ENCODE measurements around the gene COL4A2. TPM values are rescaled to one million over a fixed set of nuclear protein-coding genes. Genes with fewer than 3 reads are reported as not detected.

The COL4A2 gene
- total RNA-seq, 1 experiment from 2014 or later: 262 TPM

DNA sequence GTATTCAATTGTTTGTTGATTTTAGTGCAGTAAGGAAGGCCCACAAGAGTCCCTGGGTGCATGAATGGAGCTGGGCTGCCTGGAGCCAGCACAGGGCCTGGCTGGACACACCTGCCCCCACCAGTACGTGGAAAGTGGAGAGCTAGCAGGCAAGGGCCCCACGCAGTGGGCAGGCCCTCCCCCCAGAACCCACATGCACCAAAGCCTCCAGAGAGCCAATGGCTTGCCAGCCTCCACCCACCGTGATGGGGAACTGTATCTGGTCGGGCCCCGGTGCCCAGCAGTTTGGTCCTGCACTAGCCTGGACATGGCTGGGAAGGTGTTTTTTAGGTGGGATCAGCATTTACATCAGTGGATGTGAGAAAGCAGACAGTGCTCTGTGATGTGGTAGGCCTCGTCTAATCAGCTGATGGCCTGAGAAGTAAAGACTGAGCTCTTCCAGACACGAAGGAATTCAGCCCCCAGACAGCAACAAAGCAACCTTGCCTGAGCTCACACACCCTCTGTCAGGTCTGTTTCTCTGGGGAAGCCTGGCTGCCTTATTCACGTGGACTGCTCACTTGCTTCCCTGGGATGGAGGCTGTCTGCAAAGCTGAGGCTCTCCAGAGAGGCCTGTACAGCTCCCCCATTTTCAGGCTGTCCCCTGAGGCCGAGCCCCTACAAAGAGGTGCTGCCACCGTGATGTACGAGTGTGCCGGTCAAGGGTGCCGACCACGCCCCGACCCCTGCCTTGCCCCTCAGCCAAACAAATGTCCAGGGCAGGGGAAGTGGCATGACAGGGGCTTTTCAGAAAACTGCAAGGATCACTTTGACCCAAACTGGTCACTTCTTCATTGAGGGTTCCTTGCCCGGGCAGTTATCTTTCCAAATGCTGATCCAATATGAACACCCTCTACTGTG, 226.9 kb downstream of the COL4A2 start:
- DNase-seq (ENCODE audit: low read depth): no peak

DNA sequence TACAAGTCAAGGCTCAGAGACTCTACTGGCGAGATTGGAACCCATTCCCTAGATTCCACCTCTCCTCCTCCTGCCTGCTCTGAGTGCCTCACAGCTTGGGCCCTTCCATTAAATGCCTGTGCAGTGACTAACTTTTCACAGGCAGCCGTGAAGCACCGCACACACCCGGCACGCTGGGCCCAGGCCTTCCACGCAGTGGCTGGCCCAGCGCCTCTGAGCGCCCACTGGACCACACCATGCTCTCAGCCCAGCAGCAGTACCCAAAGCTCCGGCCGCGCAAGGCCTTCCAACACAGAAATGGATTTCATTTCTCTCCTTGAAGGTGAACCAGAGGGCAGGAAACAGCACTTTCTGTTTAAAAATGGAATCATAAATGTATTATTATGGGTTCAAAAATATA, 228.4 kb downstream of the COL4A2 start:
- no peak for DNase-seq (ENCODE audit: low read depth)

DNA sequence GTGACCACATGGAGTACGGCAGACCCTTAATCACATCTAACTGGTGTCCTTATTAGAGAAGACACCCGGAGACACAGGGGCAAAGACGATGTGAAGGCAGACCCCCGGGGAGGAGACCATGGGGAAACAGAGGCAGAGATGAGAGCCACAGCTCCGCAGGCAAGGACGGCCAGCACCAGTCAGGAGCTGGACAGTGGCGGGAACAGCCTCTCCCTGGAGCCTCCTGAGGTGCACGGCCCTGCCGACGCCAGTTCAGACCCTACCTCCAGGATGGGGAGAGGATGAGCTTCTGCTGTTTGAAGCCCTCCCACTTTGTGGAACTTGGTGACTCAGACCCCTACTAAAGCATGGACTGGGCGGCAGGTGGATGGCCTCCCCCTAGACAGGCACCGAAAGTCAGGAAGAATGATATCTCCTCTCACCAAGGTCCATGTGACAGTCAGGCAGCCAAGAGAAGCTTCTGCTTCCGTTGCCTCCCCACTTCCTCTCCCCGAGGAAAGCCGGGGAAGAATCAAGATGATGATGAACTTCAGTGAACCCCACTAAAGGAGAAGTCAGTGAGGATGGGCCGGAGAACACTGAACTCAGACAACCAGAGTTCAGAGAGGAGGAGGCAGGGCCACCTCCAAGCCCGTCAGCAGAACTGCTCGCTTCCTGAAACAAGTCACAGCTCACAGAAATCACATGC, 229.1 kb downstream of the COL4A2 start:
- no peak for DNase-seq (ENCODE audit: low read depth)

DNA sequence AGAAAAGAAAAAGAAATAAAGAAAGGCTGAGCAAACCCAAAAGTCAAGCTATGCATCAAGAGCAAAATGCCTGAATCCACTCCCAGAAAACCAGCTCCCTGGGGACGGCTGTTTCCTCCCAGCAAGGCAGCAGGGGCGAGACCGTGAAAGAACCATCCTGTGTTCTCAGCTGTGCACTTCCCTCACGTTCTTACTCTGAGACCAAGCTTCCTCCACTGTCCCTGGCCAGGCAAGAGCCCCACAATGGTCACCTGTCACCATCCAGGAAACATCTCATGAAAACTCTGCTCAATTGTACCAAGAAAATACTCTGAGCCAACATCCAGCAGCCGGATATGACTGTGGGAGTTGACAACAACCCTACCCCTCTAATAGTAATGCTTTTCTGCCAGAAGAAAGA, 231.5 kb downstream of the COL4A2 start:
- DNase-seq (ENCODE audit: low read depth): no peak

DNA sequence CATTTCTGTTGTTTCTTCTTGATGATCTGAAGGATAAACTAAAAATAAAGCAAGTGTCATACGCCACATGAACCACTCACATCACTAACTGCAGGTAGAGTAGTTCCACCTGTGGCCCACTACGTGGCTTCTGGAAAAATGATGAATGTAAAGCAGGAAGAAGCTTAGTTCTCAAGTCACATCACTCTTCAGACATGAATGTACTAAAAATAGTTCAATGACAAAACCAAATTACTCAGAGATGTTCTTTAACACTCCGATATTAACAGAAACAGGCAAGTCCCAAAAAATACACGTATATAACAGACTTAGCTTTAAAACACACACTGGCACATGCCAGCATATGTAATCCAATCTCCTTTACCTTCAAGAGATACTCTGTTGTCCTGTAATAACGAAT, 232.8 kb downstream of the COL4A2 start:
- no peak for DNase-seq (ENCODE audit: low read depth)

DNA sequence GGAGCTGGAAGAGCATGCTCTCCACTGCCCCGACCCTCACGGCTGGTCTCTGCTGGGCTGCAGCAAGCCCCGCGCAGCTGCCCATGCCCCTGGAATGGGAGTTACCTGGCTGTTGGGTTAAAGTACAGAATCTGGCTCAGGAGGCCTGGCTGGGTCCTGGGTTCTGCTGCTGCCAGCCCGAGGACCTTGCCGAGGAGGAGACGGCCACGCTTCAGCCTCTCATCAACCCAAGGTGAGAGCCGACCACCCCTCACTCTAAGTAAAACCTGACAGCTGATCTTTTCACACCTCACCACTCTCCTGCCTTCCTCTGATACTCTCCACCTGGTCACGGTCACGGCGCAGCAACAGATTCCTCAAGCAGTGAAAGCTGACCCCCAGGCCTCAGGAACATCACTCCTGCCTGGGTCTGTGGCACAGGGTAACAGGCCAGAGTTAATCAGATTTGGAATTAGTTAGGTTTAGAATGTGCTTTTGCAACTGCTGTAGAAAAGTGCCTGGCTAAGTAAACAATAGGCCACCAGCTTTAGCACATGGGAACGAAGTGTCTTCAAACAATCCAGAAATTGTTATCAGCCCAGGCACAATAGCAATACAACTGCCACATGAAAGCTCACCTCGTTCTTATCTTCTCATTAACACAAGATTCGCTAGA, 233.9 kb downstream of the COL4A2 start:
- no peak for DNase-seq (ENCODE audit: low read depth)

DNA sequence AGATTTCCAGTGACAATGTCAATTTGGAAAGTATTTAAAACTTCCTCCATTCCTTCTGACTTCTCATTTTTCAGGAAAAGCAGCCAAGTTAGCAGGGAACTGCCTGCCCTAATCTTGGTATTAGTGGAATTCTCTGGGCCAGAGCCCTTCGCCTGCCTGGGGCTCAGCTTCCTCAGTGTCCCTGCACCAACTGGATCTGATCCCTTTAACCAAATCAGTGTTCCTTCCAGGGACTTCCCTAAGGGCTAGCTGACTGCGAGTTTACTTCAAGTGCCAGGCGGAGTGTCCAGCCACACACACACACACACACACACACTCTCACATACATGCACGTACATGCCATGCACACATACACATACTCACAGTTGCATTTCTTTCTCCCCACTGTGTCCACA, 234.4 kb downstream of the COL4A2 start:
- no peak for DNase-seq (ENCODE audit: low read depth)

DNA sequence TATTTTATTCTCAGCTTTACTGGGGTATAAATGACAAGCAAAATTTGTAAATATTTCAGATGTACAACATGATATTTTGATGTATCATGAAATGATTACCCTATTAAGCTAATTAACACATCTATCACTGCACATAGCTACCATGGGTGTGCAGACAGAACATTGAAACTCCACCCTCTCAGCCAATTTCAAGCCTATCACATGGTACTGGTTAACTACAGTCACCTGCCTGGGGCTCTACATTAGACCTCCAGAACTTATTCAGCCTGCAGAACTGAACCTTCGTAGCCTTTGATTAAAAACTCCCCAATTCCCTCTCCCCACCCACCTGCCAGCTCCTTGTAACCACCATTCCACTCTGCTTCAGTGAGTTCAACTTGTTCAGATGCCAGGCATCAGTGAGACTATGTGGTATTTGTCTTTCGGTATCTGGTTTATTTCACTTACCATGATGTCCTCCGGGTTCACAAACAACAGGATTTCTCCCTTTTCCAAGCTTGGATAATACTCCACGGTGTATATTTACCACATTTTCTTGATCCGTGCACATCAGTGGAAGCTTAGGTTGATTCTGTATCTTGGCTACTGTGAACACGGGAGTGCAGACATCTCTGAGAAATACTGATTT, 235.2 kb downstream of the COL4A2 start:
- no peak for DNase-seq (ENCODE audit: low read depth)

DNA sequence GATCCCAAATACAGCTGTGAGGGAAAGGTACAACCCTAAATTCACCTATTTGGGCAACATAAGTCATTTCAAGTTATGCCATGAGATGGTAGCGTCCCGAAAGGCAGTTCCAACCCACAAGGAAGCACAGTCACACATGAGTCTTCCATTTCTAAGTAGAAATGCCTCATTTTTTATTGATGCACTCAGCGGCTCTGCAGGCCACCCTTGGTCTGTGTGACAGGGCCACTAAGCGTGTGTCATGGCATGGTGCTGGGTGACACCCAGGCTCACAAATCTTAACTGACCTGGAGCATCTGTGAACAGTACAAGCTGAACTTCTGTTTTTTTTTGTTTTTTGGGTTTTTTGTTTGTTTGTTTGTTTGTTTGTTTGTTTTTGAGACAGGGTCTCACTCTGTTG, 239.3 kb downstream of the COL4A2 start:
- DNase-seq (ENCODE audit: low read depth): no peak

DNA sequence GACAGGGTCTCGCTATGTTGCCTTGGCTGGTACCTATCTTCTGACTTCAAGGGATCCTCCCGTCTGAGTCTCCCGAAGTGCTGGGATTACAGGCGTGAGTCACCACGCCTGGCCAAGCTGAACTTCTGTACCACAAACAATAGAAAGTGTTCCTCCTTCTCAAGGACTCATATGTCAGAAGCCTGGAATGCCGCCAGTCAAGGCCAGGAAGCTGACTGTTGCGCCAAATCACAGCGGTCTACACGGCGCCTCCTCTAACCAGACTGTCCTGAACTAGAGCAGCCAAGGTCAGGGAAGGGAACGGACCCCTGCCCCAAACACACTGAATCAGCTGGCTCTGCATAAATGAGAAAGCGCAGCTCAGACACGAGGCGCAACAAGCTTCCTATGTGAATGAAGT, 239.8 kb downstream of the COL4A2 start:
- DNase-seq (ENCODE audit: low read depth): peak; percentile 94

DNA sequence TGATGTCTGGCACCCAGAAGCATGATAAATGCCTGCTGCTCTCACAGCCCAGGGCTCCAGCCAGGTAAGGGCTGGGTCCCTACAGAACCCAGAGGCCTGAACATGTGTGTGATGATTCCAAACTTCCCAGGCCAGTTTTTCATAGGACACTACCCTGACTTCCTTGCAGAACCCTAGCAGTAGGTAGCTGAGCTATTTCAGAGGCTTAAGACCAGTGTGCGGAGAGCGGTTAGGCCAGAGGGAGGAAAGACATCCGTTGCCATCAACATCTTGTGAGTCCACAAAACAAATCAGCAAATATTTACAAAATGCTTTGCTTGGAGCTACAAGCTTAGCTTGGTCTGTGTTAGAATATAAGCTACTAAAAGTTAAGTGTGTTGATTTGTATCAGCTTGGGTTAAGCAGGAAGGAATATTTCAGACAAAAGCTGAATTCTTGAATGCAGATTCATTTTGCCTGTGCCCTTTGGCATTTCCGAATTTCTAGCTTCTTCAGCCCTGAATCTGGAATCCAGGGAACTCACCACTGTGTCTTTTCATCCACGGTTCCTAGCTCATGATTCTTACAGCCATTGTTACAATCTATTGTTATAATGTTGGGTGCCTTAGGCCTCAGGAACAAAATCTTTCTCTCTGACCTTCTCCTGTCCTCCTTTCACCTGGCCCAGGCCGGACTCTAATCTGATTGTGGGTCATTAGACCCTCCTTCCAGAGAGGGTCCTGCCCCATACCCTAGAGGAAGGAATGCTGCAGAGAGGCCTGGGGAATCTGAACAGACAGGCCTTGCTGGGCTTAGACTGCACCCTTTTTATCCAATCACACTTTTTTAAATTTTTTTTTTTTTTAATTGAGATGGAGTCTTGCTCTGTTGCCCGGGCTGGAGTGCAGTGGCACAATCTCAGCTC, 242.1 kb downstream of the COL4A2 start:
- DNase-seq (ENCODE audit: low read depth): no peak

DNA sequence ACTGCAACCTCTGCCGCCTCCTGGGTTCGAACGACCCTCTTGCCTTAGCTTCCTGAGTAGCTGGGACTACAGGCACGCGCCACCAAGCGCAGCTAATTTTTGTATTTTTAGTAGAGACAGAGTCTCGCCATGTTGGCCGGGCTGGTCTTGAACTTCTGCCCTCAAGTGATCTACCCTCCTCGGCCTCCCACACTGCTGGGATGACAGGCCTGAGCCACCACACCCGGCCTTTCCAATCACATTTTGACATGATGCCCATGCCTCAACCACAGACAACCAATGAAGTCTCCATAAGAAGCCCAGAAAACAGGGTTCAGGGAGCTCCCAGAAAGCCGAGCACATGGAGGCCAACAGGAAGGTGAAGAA, 242.7 kb downstream of the COL4A2 start:
- no peak for DNase-seq (ENCODE audit: low read depth)

DNA sequence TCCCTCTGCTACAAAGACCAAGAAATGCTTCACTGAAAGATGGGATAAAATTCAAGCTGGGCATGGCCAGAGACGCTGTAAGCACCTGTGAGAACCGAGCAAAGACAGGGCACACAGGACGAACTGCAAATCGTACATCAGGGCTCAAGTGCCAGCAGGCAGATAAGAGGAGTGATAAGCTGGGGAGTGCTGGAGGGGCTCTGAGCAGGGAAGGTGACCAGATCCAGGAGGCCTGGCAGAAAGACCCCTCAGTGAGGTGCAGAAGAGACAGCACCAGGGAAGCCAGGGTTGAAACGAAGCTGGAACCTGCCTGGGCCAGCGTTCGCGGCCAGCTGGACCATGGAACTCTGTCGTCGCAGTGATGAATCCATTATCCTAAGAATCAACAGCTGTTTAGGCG, 244.2 kb downstream of the COL4A2 start:
- no peak for DNase-seq (ENCODE audit: low read depth)

DNA sequence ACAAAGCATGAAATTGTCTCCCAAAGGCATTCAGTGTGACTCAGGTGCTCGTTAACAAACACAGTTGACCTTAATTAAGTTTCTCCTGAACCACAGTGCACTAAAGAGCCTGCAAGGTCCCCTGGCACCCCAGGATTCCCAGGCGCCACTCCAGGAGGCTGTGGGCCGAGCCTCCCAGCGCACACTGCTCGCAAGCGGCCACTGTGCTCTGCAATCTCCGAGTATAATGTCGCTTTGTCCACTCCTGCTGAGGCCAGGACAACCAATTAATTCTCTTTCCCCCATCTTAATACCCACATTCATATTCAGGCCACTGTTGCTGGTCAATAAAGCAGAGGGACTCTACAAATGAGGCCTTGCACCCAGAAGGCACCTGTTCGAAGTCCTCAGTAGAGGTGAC, 245.7 kb downstream of the COL4A2 start:
- no peak for DNase-seq (ENCODE audit: low read depth)

DNA sequence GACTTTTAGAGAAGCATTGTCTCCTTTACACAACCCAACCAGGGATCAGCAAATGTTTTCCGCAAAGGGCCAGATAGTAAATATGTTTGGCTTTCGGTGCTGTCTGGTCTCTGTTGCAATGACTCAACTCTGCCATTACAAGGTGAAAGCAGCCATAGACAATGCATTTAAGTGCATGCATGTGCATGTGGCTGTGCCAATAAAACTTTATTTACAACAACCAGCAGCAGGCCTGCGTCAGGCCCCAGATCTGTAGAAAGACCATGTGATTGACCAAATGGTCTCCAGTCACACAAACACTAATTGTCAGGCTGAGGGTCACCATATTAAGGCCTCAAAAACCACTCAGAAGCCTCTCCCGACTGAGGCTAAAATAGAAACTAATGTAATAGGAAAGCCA, 246.3 kb downstream of the COL4A2 start:
- no peak for DNase-seq (ENCODE audit: low read depth)

DNA sequence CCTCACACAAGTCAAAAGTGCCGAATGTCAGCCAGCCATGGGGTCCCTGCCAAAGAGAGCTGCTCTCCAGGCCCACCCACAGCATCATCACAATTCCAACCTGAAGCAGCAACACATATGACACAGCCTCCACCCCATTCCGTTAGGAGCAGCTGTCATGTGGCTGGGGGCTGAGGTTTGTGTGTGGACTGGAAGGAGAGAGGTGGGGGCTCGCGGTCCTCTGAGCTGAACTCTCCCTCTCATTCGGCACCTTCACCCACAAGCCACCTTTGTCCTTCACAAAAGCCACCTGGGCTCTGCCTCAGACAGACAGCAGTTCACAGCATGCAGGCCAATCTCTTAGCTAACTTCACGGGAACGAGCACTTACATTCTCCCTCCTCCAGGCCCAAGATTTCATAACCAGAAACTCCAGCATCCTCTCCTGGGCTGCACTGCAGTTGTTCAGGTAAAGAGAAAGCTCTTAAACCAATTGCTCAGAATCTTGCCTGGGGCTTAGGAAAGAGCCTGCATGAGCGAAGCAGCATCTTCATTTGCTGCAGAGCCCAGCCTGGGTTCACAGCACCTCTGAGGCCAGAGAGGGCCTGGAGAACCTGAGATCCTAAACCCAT, 247.2 kb downstream of the COL4A2 start:
- no peak for DNase-seq (ENCODE audit: low read depth)

DNA sequence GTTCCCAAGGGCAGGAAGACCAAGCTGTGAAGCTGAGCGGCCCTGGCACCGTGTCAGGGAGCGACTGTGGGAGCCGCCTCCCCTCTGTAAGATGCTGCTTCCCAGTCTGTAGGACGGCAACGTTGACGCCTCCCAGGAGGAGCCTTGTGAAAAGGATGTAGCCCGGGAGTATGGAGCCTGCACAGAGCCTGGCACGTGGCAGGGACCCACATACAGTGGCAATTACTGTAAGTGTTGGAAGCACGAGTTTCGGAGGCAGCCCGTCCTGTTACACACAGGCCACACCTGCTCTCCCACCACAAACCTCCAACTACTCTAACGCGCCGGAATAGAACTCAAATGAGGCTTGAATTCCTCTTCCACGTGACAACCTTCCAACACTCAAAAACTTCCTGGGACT, 247.9 kb downstream of the COL4A2 start:
- DNase-seq (ENCODE audit: low read depth): no peak

DNA sequence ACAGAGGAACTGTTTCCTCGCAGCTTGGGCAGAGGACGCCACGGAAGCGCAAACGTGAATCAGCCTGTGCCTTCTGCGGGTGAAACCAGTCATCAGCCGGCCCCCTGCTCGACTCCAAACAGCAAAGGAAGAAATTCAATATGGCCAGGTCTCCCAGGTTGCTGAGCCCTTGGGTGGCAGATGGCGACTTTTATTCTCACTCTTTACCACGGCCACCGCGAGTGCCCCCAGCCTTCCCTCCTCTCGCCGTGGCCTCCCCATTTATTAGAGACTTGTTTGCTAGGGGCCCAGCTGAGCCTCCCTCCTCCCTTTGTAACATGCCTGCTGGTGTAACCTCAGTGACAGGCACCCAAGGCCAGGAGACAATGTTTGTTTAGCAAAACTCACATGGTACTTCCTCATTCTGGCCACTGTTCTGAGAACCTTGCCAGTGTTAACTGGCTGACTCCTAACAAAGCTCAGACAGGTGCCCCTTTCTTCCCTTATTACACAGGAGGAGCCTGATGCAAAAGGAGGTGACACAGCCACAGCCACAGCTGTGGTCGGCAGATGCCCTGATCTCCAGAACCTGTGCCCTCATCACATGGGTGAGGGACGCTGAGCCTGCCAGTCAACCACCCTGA, 248.6 kb downstream of the COL4A2 start:
- DNase-seq (ENCODE audit: low read depth): no peak

DNA sequence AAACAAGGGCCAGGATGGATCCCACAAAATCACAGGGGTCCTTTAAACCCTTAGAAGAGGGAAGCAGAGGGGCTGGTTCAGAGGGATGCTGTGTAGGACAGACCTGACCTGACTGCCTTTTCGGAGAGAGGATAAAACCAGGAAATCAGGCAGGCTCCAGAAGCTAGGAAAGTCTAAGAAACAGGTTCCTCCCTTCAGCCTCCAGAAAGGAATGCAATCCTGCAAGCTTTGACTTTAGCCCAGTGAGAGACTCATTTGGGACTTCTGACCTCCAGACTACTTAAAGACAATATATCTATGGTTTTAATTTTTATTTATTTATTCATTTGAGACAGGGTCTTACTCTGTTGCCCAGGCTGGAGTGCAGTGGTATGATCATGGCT, 249.1 kb downstream of the COL4A2 start:
- no peak for DNase-seq (ENCODE audit: low read depth)

DNA sequence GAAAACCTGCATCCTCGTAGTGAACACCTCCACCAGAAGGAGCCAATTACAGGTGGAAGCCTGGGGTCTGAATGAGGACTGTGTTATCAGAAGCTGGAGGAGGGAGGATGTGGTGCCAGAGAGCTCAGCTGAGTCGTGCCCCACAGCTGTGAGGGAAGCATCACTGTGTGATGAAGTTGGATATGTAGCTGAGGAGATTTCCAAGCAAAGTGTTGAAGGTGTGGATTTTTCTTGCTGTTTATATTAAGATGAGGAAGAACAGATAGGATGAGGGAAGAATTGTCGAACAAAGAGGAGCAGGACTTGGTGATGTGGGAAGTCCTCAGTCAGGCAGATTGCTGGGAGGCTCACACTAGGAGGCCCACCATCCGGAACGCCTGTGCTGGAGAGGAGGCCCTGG, 250.0 kb downstream of the COL4A2 start:
- no peak for DNase-seq (ENCODE audit: low read depth)

All from Daoy (cell line).